H1 (cell line): ENCODE data around the gene AMBP. TPM values are rescaled to one million over a fixed set of nuclear protein-coding genes. Genes with fewer than 3 reads are reported as not detected.

Experiments used
- CTCF ChIA-PET: fragments of 300-600 bp; sonication (Branson Sonifier 250); formaldehyde crosslinking; loops from one replicate; lab custom pipeline; 2021; ENCODE audit not compliant: partially characterized antibody; lab: Charles Lee
- POLR2A ChIA-PET: fragments of 300-600 bp; sonication (Branson Sonifier 250); formaldehyde crosslinking; loops from one replicate; lab custom pipeline; 2021; ENCODE audit warnings: inconsistent platforms; ENCODE audit not compliant: partially characterized antibody; lab: Charles Lee
- DNase-seq, 2 experiments: peaks; one replicate each; pipeline versions ENCODE4 v3.0.0 to v3.0.0-alpha.2; 2010 to 2022; ENCODE audit warnings: low spot score in 2 of 2, low read depth in 1 of 2, mixed read lengths in 1 of 2
- FAIRE-seq: peaks from 2 replicates; lab custom pipeline; 2011; peaks lifted over from hg19 to GRCh38; lab: Jason Lieb, UNC
- H2AFZ ChIP-seq: 2 replicates; pipeline ENCODE4 v1.8.1; 2012; ENCODE audit warnings: low read length, inconsistent platforms
- H2AK5ac ChIP-seq: 2 replicates; pipeline ENCODE4 v1.6.1; 2013; ENCODE audit warnings: low read depth, low read length
- H2BK120ac ChIP-seq: replicated peaks from 2 replicates; pipeline ENCODE3; 2013; ENCODE audit warnings: low read depth, low read length, inconsistent platforms
- H2BK12ac ChIP-seq: 2 replicates; pipeline ENCODE4 v1.6.1; 2013; ENCODE audit warnings: low read depth, low read length
- H2BK15ac ChIP-seq: 2 replicates; pipeline ENCODE4 v1.6.1; 2013; ENCODE audit warnings: low read length
- H2BK20ac ChIP-seq: 2 replicates; pipeline ENCODE4 v1.6.1; 2013; ENCODE audit warnings: low read length
- H2BK5ac ChIP-seq: 2 replicates; pipeline ENCODE4 v1.6.1; 2013; ENCODE audit warnings: low read depth, low read length
- H3K14ac ChIP-seq: 2 replicates; pipeline ENCODE4 v1.6.1; 2013; ENCODE audit warnings: inconsistent platforms; ENCODE audit not compliant: insufficient read length
- H3K18ac ChIP-seq: 2 replicates; pipeline ENCODE4 v1.6.1; 2013; ENCODE audit warnings: low read length; ENCODE audit errors: extremely low read depth
- H3K23ac ChIP-seq: 2 replicates; pipeline ENCODE4 v1.6.1; 2013; ENCODE audit warnings: inconsistent platforms; ENCODE audit not compliant: insufficient read length
- H3K23me2 ChIP-seq: 2 replicates; pipeline ENCODE4 v1.6.1; 2013; ENCODE audit warnings: low read depth, low read length
- H3K27ac ChIP-seq: 2 replicates; pipeline ENCODE4 v1.6.1; 2011; ENCODE audit warnings: low read depth, low read length, inconsistent platforms
- H3K27me3 ChIP-seq, 4 experiments: replicated peaks in 1 of 4; 1 replicate in 1 of 4; 2 replicates in 3 of 4; pipeline versions ENCODE4 v1.6.1 to v1.8.1; 2011 to 2013; ENCODE audit warnings: low read length in 3 of 4, mild to moderate bottlenecking in 3 of 4, inconsistent platforms in 2 of 4, mixed read lengths in 2 of 4, moderate library complexity in 1 of 4; ENCODE audit not compliant: control insufficient read depth in 3 of 4, insufficient read depth in 3 of 4; ENCODE audit errors: extremely low read depth in 1 of 4
- H3K36me3 ChIP-seq, 4 experiments: 2 replicates each; pipeline versions ENCODE4 v1.6.1 to v1.8.1; 2011 to 2013; ENCODE audit warnings: mild to moderate bottlenecking in 4 of 4, low read length in 3 of 4, moderate library complexity in 2 of 4, control low read depth in 1 of 4, inconsistent platforms in 1 of 4; ENCODE audit not compliant: insufficient read depth in 4 of 4, control insufficient read depth in 2 of 4
- H3K4ac ChIP-seq: replicated peaks from 2 replicates; pipeline ENCODE3; 2013; ENCODE audit warnings: low read length, low read depth, mixed read lengths, inconsistent platforms; ENCODE audit not compliant: insufficient read length
- H3K4me1 ChIP-seq, 4 experiments: replicated peaks in 1 of 4; 1 replicate in 1 of 4; 2 replicates in 3 of 4; pipeline versions ENCODE4 v1.6.1 to v1.8.1; 2011 to 2013; ENCODE audit warnings: low read length in 3 of 4, inconsistent platforms in 2 of 4, mixed read lengths in 1 of 4; ENCODE audit not compliant: insufficient read depth in 4 of 4, control insufficient read depth in 3 of 4
- H3K4me2 ChIP-seq, 2 experiments: 2 replicates each; pipeline versions ENCODE4 v1.6.1 to v1.8.1; 2011 to 2013; ENCODE audit warnings: low read depth in 2 of 2, low read length in 2 of 2, control low read depth in 1 of 2, inconsistent platforms in 1 of 2, mild to moderate bottlenecking in 1 of 2; ENCODE audit not compliant: insufficient read depth in 1 of 2
- H3K4me3 ChIP-seq, 4 experiments: fragments of 200-600, 300-600 bp in 1 of 4; sonication (generic), shearing (Covaris generic), sonication (Bioruptor Twin) in 1 of 4; 2 replicates each; pipeline versions ENCODE4 v1.5.1 to v1.8.1; 2011 to 2016; ENCODE audit warnings: low read length in 4 of 4, low read depth in 3 of 4, control low read depth in 2 of 4, inconsistent platforms in 2 of 4, mild to moderate bottlenecking in 2 of 4, mixed read lengths in 1 of 4, moderate library complexity in 1 of 4; ENCODE audit not compliant: insufficient read depth in 2 of 4; ENCODE audit errors: extremely low read depth in 1 of 4
- H3K56ac ChIP-seq: replicated peaks from 2 replicates; pipeline ENCODE3; 2013; ENCODE audit warnings: low read depth, mild to moderate bottlenecking, mixed read lengths, low read length, inconsistent platforms; ENCODE audit not compliant: insufficient read length
- H3K79me1 ChIP-seq: 2 replicates; pipeline ENCODE4 v1.6.1; 2013; ENCODE audit warnings: low read depth, low read length, control low read depth
- H3K79me2 ChIP-seq, 2 experiments: 2 replicates each; pipeline versions ENCODE4 v1.6.1 to v1.8.1; 2012 to 2013; ENCODE audit warnings: low read length in 2 of 2, mild to moderate bottlenecking in 2 of 2, inconsistent platforms in 1 of 2; ENCODE audit not compliant: insufficient read depth in 2 of 2, control insufficient read depth in 1 of 2
- H3K9ac ChIP-seq, 4 experiments: replicated peaks in 1 of 4; 1 replicate in 1 of 4; 2 replicates in 3 of 4; pipeline versions ENCODE4 v1.6.1 to v1.8.1; 2011 to 2013; ENCODE audit warnings: low read depth in 3 of 4, low read length in 3 of 4, control low read depth in 2 of 4, mild to moderate bottlenecking in 2 of 4, moderate library complexity in 2 of 4, inconsistent platforms in 1 of 4; ENCODE audit errors: extremely low read depth in 1 of 4
- H3K9me3 ChIP-seq, 2 experiments: 2 replicates each; pipeline versions ENCODE4 v1.6.1 to v1.8.1; 2012 to 2013; ENCODE audit warnings: mild to moderate bottlenecking in 2 of 2, moderate library complexity in 2 of 2, control low read depth in 1 of 2, inconsistent platforms in 1 of 2, low read depth in 1 of 2, low read length in 1 of 2, mixed read lengths in 1 of 2; ENCODE audit not compliant: insufficient read depth in 2 of 2
- H4K20me1 ChIP-seq, 2 experiments: replicated peaks in 1 of 2; 2 replicates each; pipeline versions ENCODE3 to v1.8.1; 2011 to 2013; ENCODE audit warnings: inconsistent platforms in 2 of 2, low read length in 2 of 2, mild to moderate bottlenecking in 1 of 2; ENCODE audit not compliant: insufficient read depth in 2 of 2, control insufficient read depth in 1 of 2
- H4K5ac ChIP-seq: 2 replicates; pipeline ENCODE4 v1.6.1; 2013; ENCODE audit warnings: low read length, low read depth, mixed read lengths, inconsistent platforms; ENCODE audit not compliant: insufficient read length
- H4K8ac ChIP-seq: 2 replicates; pipeline ENCODE4 v1.8.0; 2013; ENCODE audit warnings: mild to moderate bottlenecking, moderate library complexity, low read length, inconsistent platforms; ENCODE audit not compliant: insufficient read depth; ENCODE audit errors: extremely low read depth
- H4K91ac ChIP-seq: replicated peaks from 2 replicates; pipeline ENCODE3; 2013; ENCODE audit warnings: low read length, mixed read lengths, inconsistent platforms; ENCODE audit not compliant: insufficient read length
- BCL11A ChIP-seq, 2 experiments: IDR thresholded peaks; one replicate each; pipeline ENCODE4 v1.6.1; 2011; ENCODE audit warnings: low read depth in 2 of 2, low read length in 2 of 2, mild to moderate bottlenecking in 2 of 2
- CHD1 ChIP-seq: IDR thresholded peaks from 2 replicates; pipeline ENCODE4 v1.6.1; 2012; ENCODE audit warnings: low read depth, low read length, improper control_type of control experiment
- MAFK ChIP-seq: IDR thresholded peaks from 2 replicates; pipeline ENCODE4 v1.6.1; 2012; ENCODE audit warnings: low read depth, mild to moderate bottlenecking, improper control_type of control experiment, low read length
- NRF1 ChIP-seq: IDR thresholded peaks from 2 replicates; pipeline ENCODE4 v1.6.1; 2011; ENCODE audit warnings: mild to moderate bottlenecking, low read depth, low read length, improper control_type of control experiment
- RFX5 ChIP-seq: IDR thresholded peaks from 2 replicates; pipeline ENCODE4 v1.6.1; 2011; ENCODE audit warnings: low read depth, low read length, improper control_type of control experiment, borderline replicate concordance
- WGBS, 2 experiments: shearing (Covaris generic) in 1 of 2; methylation state at CpG; one replicate each; pipeline versions ENCODE4 v1.1.6 to v1.1.7; 2013 to 2015; ENCODE audit warnings: low lambda C conversion rate in 2 of 2, mixed read lengths in 2 of 2, inconsistent platforms in 1 of 2, low coverage in 1 of 2, missing lambda C conversion rate in 1 of 2; ENCODE audit not compliant: insufficient replicate concordance in 2 of 2, insufficient coverage in 1 of 2, insufficient read length in 1 of 2; ENCODE audit errors: extremely low coverage in 1 of 2, missing lambda C conversion rate in 1 of 2; 5-methylcytosine and 5-hydroxymethylcytosine counted together
- polyA plus RNA-seq, 7 experiments: library from polyadenylated mRNA; depleted of rRNA in 3 of 7; stranded (reverse) in 5 of 7; unstranded in 2 of 7; fragments of >200 nt in 5 of 7; fragments of 200-250 nt in 2 of 7; gene quantifications; 1 replicate in 5 of 7; 2 replicates in 1 of 7; 4 replicates in 1 of 7; pipeline versions ENCODE4 v1.2.1 to v1.2.3, GENCODE V29; 2011 to 2013; ENCODE audit warnings: missing spikeins in 2 of 7, mixed read lengths in 2 of 7
- total RNA-seq: library from RNA; stranded (reverse); fragmentation: NEBNext Ultra II Directional; extraction: Animal tissue kit (Norgen Biotek cat#: 25700); gene quantifications from 2 replicates; pipeline ENCODE4 v1.2.1, GENCODE V29; 2021

AMBP gene
- total and polyA plus RNA-seq, 2 of the 8 experiments (the other 6 are each of a cell fraction or from before 2014, with no cell fraction given), result 3.0 to 4.0 TPM

- peak; percentile 94 for FAIRE-seq
- POLR2A ChIA-PET, result interaction anchor here (0.7 kb wide), 1 partner anchor 281 kb away, joined by 3 read pairs; no protein-coding TSS in a partner anchor
- no peak overlapping the region for H3K23ac ChIP-seq
- TF ChIP-seq BCL11A (IDR thresholded peaks at IDR 0.05; ENCODE audit: low read depth in 2 of 2, low read length in 2 of 2) (no peak), NRF1 (no peak), MAFK (no peak), CHD1 (no peak), RFX5 (no peak)
Observed at GRCh38 chr9:114082017-114082762, 4.1 kb upstream of the AMBP start.

More at GRCh38 chr9:114082017-114082762, 4.1 kb upstream of the AMBP start:
- H3K79me2 ChIP-seq, result no peaks in the 10 kb centered on the region
- H2AFZ ChIP-seq, result no peak overlapping the region
- no peak overlapping the region for H2BK5ac ChIP-seq
- H3K9ac ChIP-seq, result no peak overlapping the region
- H3K4me2 ChIP-seq, result no peak overlapping the region
- peak in 1 of 2 experiments; percentile 97 for DNase-seq
- no peak overlapping the region for H3K4me3 ChIP-seq
- H3K4ac ChIP-seq, result no peak overlapping the region
- H3K79me1 ChIP-seq, result no peaks in the 10 kb centered on the region
- H2BK120ac ChIP-seq, result no peak overlapping the region
- H4K5ac ChIP-seq, result no peak overlapping the region
- H2BK20ac ChIP-seq, result peak overlapping the region; percentile 40; the same call in 1 of the 2 replicates
- H2BK12ac ChIP-seq, result peak overlapping the region; percentile 69; the same call in 1 of the 2 replicates
- peaks cover 0 to 3% (median under 1%) of the 10 kb centered on the region in 4 experiments; a peak in 3 of 7 replicates for H3K27me3 ChIP-seq
- H4K91ac ChIP-seq, result peak overlapping the region; percentile 29
- no peak overlapping the region for H3K18ac ChIP-seq
- H4K20me1 ChIP-seq, result peaks cover 0 to 1% of the 10 kb centered on the region in 2 experiments
- H3K27ac ChIP-seq, result no peak overlapping the region
- H3K14ac ChIP-seq, result no peak overlapping the region
- CTCF ChIA-PET, result interaction anchor here (0.7 to 10.3 kb wide), 67 partner anchors 9 to 732 kb away, joined by 3 to 144 read pairs (median 4); partner anchors contain the start of genes COL27A1 and KIF12
- peaks cover 0 to 6% (median 3%) of the 10 kb centered on the region in 4 experiments; a peak in 4 of 7 replicates for H3K4me1 ChIP-seq
- H3K23me2 ChIP-seq, result no peaks in the 10 kb centered on the region
- no peaks in the 10 kb centered on the region for H3K9me3 ChIP-seq
- peak overlapping the region; percentile 24; the same call in 1 of the 2 replicates for H2BK15ac ChIP-seq
- H3K56ac ChIP-seq, result no peak overlapping the region
- H3K36me3 ChIP-seq, result no peaks in the 10 kb centered on the region
- H4K8ac ChIP-seq, result peak overlapping the region; percentile 19; the same call in 1 of the 2 replicates
- WGBS, 2 experiments, result 62% methylated on average over 9 of the region's 10 CpGs; no CpG with 5 or more reads in 1 of the 2 experiments
- 0 out of 2 replicates have a peak overlapping the region, but pooled peaks have one; percentile 31 for H2AK5ac ChIP-seq
